ENCODE measurements around the gene BEST4.

Gene BEST4

DNA sequence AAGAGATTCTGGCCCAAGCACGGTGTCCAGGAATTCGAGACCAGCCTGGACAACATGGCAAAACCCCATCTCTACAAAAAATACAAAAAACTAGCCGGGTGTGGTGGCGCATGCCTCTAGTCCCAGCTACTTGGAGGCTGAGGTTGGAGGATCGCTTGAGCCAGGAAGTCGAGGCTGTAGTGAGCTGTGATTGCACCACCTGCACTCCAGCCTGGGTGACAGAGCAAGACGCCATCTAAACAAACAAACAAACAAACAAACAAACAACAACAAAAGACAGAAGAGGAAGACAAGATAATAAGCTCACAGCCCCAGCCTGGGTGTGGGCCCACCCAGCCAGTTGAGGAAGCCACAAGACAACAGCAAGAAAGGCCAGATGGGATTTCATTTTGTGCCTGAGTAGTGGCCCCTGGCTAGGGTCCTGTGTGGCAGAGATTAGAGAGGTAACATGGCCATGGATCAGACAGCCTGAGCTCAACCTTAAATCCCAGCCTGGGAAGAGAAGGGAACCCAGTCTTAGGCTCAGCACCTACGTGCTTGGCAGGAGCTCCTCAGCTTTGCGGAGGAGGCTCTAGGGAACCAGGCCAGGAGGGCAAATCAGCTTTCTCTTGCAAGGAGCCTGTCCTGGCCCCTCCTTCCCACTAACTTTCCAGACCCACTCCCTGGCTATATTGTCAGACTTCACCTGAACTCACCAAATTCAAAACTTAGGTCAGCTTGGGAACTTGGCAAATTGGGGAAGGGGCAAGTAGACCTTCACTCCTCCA lies 4.9 kb upstream of the BEST4 start:
- Histone ChIP-seq H2AFZ (ENCODE audit: low read depth, low read length, severe bottlenecking) (no peak overlapping the region), H4K20me1 (ENCODE audit: low read depth, low read length) (no peaks in the 10 kb centered on the region), H3K9me3 (ENCODE audit: insufficient read depth, low read length) (no peaks in the 10 kb centered on the region), H3K27ac (ENCODE audit: low read depth, low read length) (no peak overlapping the region), H3K36me3 (ENCODE audit: low read length) (no peaks in the 10 kb centered on the region), H3K9me2 (replicated peaks; ENCODE audit: insufficient read depth, low read length) (no peaks in the 10 kb centered on the region), H3F3A (ENCODE audit: insufficient read depth) (peaks cover 4% of the 10 kb centered on the region; the same call in 1 of the 2 replicates), H3K9ac (ENCODE audit: low read length) (no peak overlapping the region), H3K4me2 (ENCODE audit: low read depth, low read length, poor library complexity, severe bottlenecking) (no peak overlapping the region), H3K79me2 (ENCODE audit: insufficient read depth, low read length) (no peaks in the 10 kb centered on the region), H3K4me3 (ENCODE audit: insufficient read depth, low read length, poor library complexity, severe bottlenecking) (no peak overlapping the region), H3K27me3 (ENCODE audit: low read length) (no peaks in the 10 kb centered on the region)
- TF ChIP-seq, protein P1, sequence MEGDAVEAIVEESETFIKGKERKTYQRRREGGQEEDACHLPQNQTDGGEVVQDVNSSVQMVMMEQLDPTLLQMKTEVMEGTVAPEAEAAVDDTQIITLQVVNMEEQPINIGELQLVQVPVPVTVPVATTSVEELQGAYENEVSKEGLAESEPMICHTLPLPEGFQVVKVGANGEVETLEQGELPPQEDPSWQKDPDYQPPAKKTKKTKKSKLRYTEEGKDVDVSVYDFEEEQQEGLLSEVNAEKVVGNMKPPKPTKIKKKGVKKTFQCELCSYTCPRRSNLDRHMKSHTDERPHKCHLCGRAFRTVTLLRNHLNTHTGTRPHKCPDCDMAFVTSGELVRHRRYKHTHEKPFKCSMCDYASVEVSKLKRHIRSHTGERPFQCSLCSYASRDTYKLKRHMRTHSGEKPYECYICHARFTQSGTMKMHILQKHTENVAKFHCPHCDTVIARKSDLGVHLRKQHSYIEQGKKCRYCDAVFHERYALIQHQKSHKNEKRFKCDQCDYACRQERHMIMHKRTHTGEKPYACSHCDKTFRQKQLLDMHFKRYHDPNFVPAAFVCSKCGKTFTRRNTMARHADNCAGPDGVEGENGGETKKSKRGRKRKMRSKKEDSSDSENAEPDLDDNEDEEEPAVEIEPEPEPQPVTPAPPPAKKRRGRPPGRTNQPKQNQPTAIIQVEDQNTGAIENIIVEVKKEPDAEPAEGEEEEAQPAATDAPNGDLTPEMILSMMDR (IDR thresholded peaks at IDR 0.05; ENCODE audit: insufficient read depth, low read length, poor library complexity, severe bottlenecking) = no peak
- no peak for TF ChIP-seq EZH2phosphoT487 (conservative IDR thresholded peaks at IDR 0.05; ENCODE audit: low read length)

DNA sequence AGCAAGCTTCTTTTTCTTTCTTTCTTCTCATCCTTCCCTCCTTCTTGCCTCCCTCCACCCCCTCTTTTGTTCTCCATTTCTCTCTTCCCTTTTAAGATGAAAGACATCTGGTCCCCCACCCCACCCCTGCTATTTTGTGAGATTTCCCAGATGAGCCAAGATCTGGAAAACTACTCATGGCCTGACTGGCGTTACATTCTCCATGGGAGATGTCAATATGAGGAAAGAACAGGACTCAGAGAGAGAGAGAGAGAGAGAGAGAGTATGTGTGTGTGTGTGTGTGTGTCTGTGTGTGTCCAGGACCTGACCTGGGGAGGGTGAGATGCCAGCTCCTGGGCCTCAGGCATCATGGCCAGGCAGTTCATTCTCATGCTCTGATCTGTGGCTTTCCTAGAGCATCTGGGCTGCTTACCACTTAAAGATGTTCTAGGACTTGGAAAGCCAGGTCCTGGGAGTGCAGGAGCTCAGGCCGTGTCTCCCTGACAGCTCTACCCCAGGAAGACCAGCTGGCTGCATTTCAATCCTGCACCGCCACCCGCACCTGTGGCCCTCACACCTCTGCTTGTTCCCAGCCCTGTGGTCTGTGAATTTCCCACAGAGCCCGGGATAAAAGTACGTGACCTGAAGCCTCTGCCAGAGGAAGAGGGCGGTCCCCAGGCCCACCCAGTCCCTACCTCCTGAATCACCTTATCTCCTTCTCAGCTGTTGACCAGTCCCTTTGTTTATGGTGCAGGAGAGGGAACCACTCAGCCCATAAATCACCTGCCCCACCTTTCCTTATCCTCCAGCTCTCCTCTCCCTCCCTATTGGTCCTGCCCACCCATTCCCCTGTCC lies 3.2 kb upstream of the BEST4 start:
- H3K9me2 ChIP-seq (replicated peaks; ENCODE audit: insufficient read depth, low read length) = no peaks in the 10 kb centered on the region
- peaks cover 19% of the 10 kb centered on the region for H3F3A ChIP-seq (ENCODE audit: insufficient read depth)
- no peaks in the 10 kb centered on the region for H3K36me3 ChIP-seq (ENCODE audit: low read length)
- TF ChIP-seq EZH2phosphoT487 (conservative IDR thresholded peaks at IDR 0.05; ENCODE audit: low read length) = no peak
- TF ChIP-seq, protein P1 (IDR thresholded peaks at IDR 0.05; ENCODE audit: insufficient read depth, low read length, poor library complexity, severe bottlenecking) = no peak
- no peak overlapping the region for H3K4me3 ChIP-seq (ENCODE audit: insufficient read depth, low read length, poor library complexity, severe bottlenecking)
- no peaks in the 10 kb centered on the region for H4K20me1 ChIP-seq (ENCODE audit: low read depth, low read length)
- H2AFZ ChIP-seq (ENCODE audit: low read depth, low read length, severe bottlenecking) = no peak overlapping the region
- no peak overlapping the region for H3K4me2 ChIP-seq (ENCODE audit: low read depth, low read length, poor library complexity, severe bottlenecking)
- H3K79me2 ChIP-seq (ENCODE audit: insufficient read depth, low read length) = no peaks in the 10 kb centered on the region
- no peaks in the 10 kb centered on the region for H3K9me3 ChIP-seq (ENCODE audit: insufficient read depth, low read length)
- no peak overlapping the region for H3K27ac ChIP-seq (ENCODE audit: low read depth, low read length)
- H3K27me3 ChIP-seq (ENCODE audit: low read length) = no peaks in the 10 kb centered on the region
- no peak overlapping the region for H3K9ac ChIP-seq (ENCODE audit: low read length)

DNA sequence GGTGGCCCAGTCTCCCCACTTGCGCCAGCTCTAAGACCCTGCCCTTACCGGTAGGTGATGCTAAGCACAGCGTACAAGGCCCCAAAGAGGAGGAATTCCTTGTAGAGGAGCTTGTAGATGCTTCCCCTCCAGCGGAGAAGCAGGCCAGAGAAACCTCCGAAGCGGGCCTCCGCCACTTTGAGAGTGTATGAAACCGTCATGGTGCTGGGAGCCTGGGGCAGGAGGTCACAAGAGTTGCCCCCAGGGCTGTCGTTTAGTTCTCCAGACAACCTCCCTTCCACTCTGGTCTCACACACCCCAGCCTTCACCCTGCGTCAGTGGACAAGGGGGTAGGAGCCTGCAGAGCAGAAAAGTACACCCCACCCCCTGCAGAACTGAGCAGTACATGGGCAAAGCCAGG lies 464 bp downstream of the BEST4 start:
- Histone ChIP-seq H3K36me3 (ENCODE audit: low read length) (no peaks in the 10 kb centered on the region), H2AFZ (ENCODE audit: low read depth, low read length, severe bottlenecking) (no peak overlapping the region), H3K79me2 (ENCODE audit: insufficient read depth, low read length) (no peaks in the 10 kb centered on the region), H3K27me3 (ENCODE audit: low read length) (no peaks in the 10 kb centered on the region), H3K4me3 (ENCODE audit: insufficient read depth, low read length, poor library complexity, severe bottlenecking) (no peak overlapping the region), H3K9ac (ENCODE audit: low read length) (no peak overlapping the region), H3K9me3 (ENCODE audit: insufficient read depth, low read length) (no peaks in the 10 kb centered on the region), H3K9me2 (replicated peaks; ENCODE audit: insufficient read depth, low read length) (no peaks in the 10 kb centered on the region), H3F3A (ENCODE audit: insufficient read depth) (peaks cover 44% of the 10 kb centered on the region), H4K20me1 (ENCODE audit: low read depth, low read length) (no peaks in the 10 kb centered on the region), H3K4me2 (ENCODE audit: low read depth, low read length, poor library complexity, severe bottlenecking) (no peak overlapping the region), H3K27ac (ENCODE audit: low read depth, low read length) (no peak overlapping the region)
- TF ChIP-seq EZH2phosphoT487 (conservative IDR thresholded peaks at IDR 0.05; ENCODE audit: low read length) = no peak
- TF ChIP-seq, protein P1 (IDR thresholded peaks at IDR 0.05; ENCODE audit: insufficient read depth, low read length, poor library complexity, severe bottlenecking) = no peak

All from SU-DHL-6 (cell line).